Stimulated activated CD4-positive, alpha-beta T cell treated with anti-CD3 and anti-CD28 coated beads, Interleukin-2, amount 100 ng/mL, for 48 hours (primary cell): ENCODE results near the gene ZNF438.

Source experiments
- DNase-seq, 2 donors: peaks; one replicate each; pipeline ENCODE4 v3.0.0-alpha.2; 2020

The ZNF438 gene

DNA sequence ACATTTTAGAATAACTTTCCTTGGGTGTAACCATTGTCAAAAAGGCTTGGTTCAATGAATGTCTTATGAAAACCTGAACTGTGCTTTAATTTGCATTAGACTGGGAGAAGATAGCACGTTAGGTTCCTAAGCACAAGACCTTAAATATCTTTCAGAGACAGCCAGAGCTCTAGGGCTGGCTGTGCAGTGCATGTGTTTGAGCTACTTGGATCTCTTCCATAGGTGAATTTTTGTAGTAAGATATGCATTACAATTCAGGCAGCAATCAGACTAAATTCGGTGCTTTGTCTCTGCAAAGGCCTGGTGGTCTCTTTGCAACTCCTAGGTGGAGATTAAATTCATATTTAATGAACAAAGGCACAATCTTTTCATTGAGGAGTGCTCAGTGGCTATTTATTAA is 192.0 kb downstream of the ZNF438 start:
- DNase-seq = no peak

DNA sequence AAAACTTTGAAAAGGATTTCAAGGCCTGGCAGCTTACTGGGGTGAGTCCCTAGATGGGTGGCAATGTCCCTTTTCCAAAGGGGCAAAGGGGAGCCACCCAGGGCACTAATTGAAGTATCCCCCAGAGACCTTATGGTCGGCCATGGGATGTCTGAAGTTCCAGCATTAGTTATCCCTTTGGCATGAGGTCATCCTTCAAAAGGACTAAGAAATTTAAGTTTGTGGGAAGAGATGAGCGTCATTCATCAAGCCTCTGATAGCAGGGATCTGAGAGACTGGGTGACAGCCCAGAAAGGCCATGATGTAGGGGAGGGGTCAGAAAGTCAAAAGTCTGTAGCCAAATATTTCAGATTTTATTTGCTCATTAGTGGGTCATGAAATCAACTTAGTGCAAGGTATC is 195.3 kb downstream of the ZNF438 start:
- DNase-seq = no peak

DNA sequence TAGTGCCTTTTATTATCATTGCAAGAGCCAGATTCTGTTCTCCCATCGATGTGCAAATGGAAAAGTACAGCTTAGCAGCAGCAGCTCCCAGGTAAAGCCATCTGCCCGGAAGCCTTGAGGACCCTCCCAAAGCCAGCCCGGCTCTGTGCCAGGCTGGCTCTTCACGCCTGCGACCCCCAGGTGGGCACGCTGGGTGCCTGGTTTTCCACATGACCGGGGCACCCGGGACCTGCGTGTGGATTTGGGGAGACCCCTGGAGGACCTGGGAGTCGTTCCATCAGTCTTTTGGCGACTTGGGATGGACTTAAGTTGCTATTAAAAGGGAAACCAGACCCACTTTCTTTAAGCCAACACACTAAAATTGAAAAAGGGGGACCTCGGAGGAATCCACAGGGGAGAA is 196.5 kb downstream of the ZNF438 start:
- no peak for DNase-seq

DNA sequence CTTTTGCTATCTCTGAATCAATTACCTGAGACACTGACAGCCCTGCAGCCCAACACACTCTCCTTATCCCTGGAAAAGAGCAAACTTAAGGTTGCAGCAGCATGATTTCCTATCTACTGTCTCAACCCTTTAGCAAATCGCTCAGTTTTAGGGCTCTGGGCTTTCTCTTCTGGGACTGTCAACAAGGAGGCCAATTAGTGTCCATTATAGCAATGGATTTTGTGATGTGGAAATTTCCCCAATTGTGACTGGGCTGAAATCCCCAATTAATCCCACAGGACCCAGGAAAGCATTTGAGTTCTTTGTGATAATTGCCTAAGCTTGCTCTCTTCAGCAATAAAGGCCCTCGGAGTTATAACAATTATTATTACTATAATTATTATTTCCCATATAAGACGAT is 197.0 kb downstream of the ZNF438 start:
- no peak for DNase-seq

DNA sequence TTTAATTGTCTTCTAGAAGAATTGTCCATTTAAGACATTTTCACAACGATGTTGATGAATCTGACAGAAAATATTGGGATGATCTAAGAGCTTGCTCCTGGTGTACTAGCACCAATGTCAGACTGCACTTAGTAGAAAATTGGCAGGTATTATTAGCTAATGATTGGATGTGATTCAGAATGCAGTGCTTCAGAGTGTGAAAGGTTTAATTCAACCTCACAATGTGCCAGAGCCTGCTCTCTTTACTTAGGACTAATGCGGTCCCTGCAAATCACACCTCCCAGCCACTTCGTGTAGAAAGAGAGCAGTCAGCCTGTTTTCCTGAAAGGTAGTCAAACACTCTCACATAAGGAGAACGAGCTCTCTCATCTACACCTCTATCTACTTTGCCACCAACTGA is 197.5 kb downstream of the ZNF438 start:
- DNase-seq = no peak

DNA sequence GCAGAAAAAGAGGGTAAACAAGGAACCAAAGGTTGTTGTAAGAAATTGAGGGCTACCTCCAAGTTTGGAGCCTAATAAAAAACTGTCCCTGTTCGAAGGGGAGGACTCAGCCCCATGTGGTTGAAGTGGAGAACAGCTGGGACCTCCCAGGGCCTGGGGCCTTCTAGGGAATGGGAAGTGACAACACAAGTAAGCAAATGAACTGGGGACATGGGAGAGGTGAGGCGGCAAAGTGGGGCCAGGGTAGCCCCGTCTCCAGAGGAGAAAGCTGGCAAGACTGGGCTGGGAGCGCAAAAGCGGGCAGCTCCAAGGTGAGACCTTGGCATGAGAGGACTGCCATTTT is 198.1 kb downstream of the ZNF438 start:
- DNase-seq = no peak

DNA sequence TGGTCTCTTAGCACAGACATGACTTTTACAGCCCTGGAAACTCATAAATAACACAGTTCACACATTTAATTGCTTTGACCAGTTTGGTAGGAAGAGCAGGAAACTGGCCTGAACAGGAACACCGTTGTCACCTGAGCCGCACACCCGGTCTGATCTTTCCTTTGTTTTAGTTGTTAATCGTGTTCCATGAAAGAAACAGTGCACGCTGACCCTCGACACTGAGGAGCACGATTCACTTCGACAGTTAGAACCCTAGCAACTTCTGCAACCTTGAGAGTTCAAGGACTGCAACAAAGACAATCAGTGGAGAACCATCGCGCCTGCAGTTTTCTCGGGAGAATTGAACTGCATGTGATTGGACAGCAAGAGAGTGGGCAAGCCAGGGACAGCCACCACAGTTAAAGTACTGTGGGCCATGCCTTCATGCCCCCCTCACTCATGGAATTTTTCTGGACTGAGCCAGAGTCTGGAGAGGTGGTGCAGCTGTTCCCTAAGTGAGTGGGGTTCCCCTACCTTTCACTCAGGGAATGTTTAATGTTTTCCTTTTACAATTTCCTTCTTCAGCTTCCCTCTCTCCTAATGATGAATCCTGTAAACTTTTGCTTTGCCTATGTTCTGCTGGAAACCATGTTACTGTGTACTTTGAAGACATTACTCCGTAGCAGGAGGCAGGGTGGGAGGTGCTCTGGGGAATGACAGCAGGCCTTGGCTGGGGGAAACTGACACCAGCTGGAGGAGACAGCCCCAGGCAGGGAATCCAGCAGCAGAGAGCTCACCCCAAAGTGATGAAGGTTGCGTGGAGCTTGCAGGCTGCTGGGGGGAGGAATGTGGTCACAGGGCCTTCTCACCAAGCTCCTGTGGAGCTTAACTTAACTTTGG is 198.7 kb downstream of the ZNF438 start:
- DNase-seq = no peak

DNA sequence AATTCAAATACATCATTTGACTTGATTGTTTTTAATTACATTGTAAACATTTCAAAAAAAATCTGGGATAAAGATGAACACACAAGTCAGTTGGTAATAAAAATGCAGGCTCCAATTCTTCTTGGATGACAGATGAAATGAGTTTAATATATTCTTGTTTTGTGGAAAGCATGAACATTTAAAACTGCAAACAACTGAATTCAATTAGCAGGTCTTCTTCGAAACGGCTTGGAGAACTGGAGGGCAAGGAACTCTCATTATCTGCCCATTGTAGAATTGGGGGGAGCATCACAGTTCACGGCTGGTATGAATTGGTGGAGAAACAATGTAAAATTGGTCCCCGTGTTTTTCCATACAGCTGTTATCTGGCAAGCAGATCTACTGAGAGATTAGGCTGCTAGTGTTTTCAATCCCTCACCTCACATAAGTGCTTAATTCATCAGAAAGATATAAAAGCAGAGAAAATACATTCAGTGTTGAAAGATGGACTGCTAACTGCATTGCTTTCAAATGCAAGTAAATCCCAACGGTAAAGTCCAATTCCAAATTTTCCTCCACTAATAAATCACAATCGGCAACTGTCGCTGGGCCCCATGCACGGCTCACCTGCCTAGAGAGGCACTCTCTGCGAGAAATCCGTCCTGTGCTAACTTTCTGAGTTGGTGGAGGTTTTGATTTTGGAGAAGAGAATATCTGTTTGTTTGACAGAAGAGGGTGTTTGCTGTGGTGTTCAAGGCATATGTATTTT is 199.5 kb downstream of the ZNF438 start:
- no peak for DNase-seq

DNA sequence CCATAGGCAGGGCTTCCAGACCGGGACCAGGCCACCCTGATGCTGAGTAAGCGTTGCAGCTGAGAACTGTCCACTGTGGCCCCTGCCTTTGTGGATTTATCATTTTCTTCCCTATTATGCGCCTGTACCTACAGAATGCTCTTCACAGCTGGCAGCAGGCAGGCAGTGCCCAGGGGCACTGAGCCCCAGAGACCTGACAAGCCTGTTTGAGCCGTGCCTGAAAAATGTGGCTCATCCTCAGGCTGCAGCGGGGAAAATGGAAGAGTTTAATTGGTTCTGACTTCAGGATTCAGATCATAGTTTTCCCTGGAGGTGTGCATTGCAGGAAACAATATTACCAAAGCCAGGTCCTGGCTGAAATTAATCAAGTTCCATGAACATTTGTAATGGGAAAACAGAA is 200.2 kb downstream of the ZNF438 start:
- no peak for DNase-seq

DNA sequence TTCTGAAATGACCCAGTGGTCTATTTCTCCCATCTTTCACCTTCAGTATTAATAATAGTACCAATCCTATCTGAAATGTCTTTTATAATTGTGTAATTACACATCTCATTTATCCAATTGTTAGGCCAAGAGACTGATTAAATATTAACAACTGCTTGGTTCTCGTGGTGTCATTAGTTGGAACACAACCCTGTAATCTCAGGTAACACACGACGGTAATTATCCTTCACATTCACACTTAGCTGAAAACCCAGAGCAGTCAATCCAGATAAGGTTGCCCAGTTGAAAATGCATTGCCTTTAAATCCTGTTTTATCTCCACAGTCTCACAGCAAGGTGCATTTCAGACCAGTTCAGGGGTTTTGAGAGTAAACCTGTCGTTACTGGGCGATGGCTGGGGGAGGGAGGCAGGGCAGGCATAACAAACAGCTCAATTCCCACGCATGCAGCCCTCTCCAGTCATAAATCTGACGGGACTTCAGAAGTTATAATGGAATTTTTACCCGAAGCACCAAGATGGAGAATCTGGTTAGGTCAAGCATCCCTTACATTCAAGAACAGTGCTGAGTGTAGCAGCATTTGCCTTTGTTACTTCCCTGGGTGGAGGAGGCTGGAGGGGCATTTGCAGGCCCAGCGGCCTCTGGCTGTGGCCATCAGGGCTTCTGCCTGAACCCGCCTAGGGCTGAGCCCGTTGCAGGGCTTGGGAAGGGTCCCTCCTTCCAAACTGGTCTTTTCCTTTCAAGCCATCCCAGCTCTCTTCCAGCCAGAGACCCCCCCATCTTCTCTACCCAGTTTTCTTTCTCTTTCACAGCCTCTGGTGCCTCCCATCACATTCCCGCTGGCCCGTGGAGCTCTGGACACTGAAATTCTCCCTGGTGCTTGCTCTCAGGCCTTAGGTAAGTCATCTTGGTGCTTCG is 201.1 kb downstream of the ZNF438 start:
- no peak for DNase-seq

DNA sequence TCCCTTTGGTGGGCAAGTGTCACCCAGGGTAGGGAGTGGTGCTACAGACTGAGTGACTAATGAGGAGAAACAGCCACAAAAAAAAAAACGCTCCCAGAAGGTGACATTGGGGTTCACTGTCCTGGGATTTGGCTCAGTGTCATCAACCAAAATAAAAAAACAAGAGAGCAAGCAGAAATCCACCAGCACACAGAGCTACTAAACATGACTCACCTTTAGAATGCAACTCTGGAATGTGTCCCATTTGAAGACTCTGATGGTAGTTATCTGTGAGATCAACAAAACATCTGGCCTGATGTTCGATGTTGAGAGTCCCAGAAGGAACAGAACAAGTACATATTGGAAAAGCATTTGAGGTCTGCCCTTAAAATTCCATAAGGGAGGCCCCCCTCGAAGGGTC is 201.8 kb downstream of the ZNF438 start:
- no peak for DNase-seq

DNA sequence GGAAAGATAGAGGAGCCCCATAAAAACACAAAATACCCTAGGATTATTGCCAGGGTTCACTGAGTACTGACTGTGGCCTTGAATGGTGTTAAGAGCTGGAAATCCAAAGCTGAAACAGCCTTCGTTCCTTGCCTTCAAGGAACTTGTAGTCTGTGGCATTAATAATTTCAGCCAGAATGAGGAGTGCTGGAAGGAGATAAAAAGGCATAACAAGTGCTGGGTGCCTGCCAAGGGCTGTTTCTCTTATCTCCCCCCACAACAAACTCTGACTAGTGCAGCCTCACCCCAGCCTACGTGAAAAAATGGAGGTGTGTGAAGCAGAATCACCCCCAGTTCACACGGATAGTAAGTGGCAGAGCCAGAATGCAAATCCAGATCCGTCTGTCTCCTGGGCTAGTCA is 203.0 kb downstream of the ZNF438 start:
- DNase-seq = no peak

DNA sequence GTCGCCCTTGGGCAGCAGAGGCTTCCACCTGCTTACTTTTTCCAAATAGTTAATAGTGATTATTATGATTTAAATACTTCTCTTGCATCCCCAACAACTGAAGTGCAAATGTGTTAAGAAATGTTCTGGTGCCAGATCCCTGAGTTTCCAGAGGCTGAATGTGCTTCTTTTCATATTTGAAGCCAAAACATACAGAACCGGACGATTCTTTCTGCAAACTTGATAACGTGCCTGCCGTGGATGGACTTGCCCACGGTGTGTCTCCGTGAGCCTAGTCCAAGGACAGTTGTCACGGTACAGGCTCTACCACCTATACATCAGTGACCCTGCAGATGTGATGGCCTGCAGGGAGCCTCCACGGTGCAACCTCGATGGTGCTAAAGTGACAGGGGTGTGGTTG is 203.5 kb downstream of the ZNF438 start:
- DNase-seq = no peak

DNA sequence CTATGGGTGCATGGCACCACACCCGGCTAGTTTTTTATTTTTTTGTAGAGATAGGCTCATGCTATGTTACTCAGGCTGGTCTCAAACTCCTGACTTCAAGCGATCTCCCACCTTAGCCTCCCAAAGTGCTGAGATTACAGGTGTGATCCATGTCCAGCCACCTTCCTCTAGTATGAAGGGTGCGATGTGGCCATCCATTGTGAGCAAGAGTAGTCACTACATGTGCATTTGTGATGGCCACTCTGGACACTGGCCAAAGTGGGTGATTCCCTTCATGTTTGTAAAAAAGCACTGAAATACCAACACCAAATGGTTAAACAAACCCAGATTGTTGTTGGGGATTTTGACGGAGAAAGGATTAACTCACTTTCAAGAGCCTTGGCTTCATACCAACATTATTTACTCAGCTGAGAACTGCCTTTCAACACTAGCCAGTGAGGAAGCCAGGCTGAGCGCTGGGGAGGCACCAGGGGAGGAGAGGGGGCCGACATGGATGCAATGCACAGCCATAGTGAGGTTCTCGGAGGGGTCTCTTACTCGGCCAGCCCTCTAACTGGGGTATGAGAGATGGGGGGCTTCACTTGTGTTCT is 204.0 kb downstream of the ZNF438 start:
- no peak for DNase-seq

DNA sequence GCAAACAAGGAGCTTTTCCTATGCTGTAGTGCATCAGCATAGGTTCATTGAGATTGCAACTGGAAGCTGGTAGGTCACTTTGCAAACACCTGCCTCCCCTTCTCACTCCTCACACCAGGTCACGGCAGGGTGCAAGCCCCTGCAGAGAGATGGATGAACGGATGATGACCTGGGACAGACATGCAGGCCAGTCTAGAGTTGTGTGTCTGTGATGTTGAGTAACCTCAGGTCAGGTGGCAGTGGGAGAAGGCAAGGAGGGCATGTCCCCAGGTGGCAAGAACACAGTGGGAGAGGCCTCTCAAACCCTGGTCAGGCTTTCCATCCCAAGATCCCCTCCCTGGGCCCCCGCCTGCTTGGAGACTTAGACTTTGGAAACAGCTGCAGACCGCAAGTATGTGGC is 205.0 kb downstream of the ZNF438 start:
- DNase-seq = no peak

DNA sequence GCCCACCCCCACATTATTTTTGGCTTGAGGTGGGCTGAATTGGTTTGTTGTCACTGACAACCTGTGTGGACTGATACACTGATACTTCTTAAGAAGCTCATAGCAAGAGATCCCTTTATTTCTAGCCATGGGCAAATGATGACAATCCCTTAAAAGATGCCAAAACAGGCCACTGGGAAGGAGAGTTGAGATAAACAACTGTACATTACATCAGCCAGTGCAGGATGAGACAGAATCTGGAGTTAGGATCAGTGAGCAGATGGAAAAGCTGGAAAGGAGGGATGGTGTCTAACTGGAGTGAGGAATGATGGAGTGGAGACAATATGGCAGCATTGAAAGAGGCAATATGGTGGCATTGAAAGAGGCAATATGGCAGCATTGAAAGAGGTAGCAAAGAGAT is 206.2 kb downstream of the ZNF438 start:
- DNase-seq = no peak

DNA sequence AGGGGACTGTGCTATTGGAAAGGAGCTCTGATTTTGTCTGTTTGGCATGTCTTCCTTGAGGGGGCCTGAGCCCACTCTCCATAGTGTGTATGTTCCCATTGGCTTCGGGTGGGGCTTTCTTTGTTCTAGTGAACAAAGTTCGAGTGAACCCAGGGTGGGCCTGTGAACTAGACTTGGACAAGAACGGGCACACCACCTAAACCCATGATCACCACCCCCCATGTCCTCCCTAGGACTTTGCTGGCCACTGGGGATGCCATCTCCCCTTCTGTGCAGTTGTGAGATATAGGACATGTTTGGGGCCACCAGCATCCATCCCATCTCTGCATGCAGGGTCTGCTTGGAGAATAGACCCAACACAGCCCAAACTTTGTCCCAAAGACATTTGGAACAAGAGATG is 206.6 kb downstream of the ZNF438 start:
- DNase-seq = no peak

DNA sequence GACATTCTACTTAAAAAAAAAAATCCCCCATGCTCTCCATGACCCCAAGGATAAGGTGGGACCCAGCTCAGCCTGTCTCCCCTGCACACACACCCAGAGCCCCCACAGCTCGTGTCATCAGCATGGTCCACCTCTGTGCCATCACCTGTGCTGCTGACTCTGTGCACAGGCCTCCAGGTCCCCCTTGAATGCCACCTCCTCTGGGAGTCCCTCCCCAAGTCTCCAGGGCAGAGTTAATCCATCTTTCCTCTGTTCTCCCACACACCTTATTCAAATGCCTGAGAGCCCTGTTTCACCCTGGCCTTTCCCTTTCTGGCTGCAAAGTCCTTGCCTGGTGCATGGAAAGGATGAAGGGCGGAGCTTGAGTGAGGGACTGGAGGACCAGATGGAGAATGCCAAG is 208.0 kb downstream of the ZNF438 start:
- DNase-seq = no peak

DNA sequence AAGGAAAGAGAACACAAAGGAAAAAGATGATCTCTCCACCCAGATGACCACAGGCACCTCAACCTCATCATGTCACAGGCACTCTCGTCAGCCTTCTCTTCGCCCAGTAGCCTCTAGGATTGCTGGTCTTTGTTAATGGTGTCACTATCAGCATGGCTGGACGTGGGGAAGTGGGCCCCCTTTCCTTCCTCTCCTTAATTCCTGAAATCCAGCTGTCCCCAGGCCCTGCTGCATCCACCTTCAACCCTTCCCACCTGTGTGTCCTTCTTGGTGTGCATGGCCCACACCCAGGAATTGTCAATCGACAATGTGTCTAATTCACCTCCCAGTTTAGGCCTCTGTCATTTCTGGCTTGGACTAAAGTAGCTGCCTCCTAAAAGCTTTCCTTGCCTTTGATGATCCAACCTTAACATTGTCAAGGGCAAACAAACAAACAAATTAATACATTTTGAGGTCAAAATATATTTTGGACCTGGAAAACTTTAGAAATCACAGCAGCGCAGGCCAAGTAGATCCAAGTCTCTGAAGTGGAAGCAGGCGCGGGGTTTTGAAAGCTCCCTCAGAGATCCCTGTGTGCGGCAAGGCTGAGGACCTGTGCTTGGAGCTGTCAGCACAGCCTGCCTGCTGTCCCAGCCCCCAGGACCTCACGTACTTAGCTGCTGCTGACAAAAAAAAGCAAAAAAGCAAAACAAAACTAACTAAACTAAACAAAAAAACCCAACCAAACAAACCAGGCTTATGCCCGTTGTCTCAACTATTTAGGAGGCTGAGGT is 208.8 kb downstream of the ZNF438 start:
- DNase-seq = no peak

DNA sequence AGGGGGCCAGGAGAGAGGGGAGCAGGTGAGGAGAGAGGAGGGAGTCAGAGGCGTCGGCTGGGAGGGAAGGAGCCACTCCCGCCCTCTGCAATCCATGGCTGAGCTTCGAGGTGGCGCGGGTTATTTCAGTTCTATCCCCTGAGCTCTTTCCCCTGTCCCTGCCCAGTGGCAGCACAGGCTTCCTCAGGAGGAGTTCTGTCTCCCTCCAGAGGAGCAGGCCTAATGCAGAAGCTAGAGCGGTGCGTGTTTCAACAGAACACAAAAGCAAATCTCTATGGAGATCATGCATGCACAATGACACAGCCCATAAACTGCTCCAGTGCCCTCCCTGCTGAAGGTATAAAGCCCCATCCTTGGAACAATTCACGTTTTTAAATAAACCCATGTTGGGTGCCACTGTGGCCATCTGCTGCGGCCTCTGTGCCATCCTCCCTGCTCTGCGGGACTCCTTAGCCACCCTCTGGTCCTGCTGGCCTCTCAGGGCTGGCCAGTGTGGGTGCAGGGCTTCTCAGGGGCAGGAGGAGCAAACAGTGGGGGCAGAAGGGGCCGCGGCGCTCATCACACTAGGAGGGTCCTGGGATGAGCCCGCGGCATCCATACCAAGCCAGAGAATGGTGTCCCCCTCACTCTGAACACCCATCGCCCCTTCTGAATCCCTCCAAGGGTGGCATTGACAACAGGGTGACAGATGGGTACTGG is 209.5 kb downstream of the ZNF438 start:
- DNase-seq = no peak

DNA sequence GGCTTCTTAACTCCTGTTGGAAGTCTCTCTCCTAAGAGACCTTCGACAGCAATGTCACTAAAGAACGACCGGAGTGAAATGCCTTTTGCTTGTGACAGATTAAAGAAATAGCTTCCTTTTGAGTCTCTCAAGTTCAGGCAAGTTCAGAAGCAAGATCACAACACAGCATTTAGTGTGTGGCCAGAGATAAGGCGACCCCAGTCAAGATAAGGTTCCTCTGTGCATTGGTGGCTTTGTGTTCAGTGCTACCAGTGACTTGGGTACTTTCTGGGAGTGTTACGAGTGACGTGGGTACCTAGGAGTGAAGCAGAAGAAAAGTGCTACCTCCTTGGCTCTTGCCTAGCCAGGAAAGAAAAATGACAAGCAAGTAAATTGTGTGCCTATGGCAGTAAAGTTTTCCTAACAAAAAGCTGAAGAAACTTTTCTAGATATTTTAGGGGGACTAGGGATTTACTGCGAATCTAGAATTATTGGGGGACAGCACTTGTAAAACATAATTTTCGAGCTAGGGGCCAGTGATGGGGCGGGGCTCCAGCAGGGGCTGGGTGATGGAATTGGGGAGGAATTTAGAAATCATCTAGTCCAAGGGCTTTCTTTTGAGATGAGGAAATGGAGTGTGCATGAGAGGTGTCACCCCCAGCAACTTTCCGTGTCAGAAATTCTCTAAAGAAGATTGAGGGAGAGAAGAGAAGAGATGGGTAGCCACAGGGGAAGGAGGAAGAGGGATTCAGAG is 210.2 kb downstream of the ZNF438 start:
- no peak for DNase-seq
